H7 (cell line): ENCODE results near the gene NDE1. TPM values are rescaled to one million over a fixed set of nuclear protein-coding genes. Genes with fewer than 3 reads are reported as not detected.

Source experiments
- total RNA-seq: library from RNA; depleted of rRNA; stranded (reverse); fragments of >200 nt; shearing (Covaris generic); gene quantifications from 2 replicates; pipeline ENCODE4 v1.2.3, GENCODE V29; 2014; rRNA removed

The NDE1 gene
- total RNA-seq, 1 experiment from 2014 or later: 34.5 TPM

Other genes with a start within 250 kb of the NDE1 start
- 7.8 and 13.3 TPM in 2 replicates for gene BMERB1, start 215.7 kb upstream of the NDE1 start, total RNA-seq
- gene MARF1, start 7.1 kb upstream of the NDE1 start, total RNA-seq: 5.3 and 8.2 TPM in 2 replicates
- gene MYH11, start 206.8 kb downstream of the NDE1 start, total RNA-seq: not detected in 2 replicates
- 56.2 and 69.5 TPM in 2 replicates for gene CEP20, start 238.4 kb downstream of the NDE1 start, total RNA-seq